AG04450 (cell line): ENCODE measurements around the gene CCNK. TPM values are rescaled to one million over a fixed set of nuclear protein-coding genes. Genes with fewer than 3 reads are reported as not detected.

Source experiments
- CTCF ChIA-PET: fragments of 300-600, 350-600 bp; formaldehyde crosslinking; extraction: SDS; loops from one replicate; lab custom pipeline; 2022; ENCODE audit warnings: antibody characterized with exemption, inconsistent platforms; lab: Charles Lee
- POLR2A ChIA-PET: fragments of 350-600 bp; formaldehyde crosslinking; extraction: SDS; loops from one replicate; lab custom pipeline; 2021; ENCODE audit warnings: antibody characterized with exemption, inconsistent platforms; lab: Yijun Ruan, JAX
- DNase-seq: peaks from one replicate; pipeline ENCODE4 v3.0.0-alpha.2; 2011; ENCODE audit warnings: low read depth, low spot score
- H3K27ac ChIP-seq: one replicate; pipeline ENCODE4 v1.5.1; 2012; ENCODE audit warnings: low read depth, low read length, control low read depth
- H3K27me3 ChIP-seq: one replicate; pipeline ENCODE4 v1.6.0; 2012; ENCODE audit warnings: low read length; ENCODE audit not compliant: control insufficient read depth, insufficient read depth
- H3K4me3 ChIP-seq: 2 replicates; pipeline ENCODE4 v1.5.1; 2011; ENCODE audit warnings: mild to moderate bottlenecking, low read depth, low read length, control low read depth
- H3K9me3 ChIP-seq: 2 replicates; pipeline ENCODE4 v1.5.1; 2012; ENCODE audit warnings: low read length; ENCODE audit not compliant: control insufficient read depth, insufficient read depth
- polyA minus RNA-seq: library from RNA; depleted of rRNA, polyadenylated mRNA; stranded (reverse); fragments of >200 nt; gene quantifications from 2 replicates; pipeline ENCODE4 v1.2.3, GENCODE V29; 2011; rRNA and poly(A)+ RNA removed
- polyA plus RNA-seq: library from polyadenylated mRNA; depleted of rRNA; stranded (reverse); fragments of >200 nt; gene quantifications from 2 replicates; pipeline ENCODE4 v1.2.3, GENCODE V29; 2011; rRNA removed
- TF ChIP-seq, protein P1 (sequence below): IDR thresholded peaks from 2 replicates; pipeline ENCODE4 v1.5.1; 2011; ENCODE audit warnings: low read depth, low read length, control low read depth, inconsistent platforms

Gene CCNK
- 18.9 and 33.4 TPM in 2 replicates for polyA plus RNA-seq
- 34.9 and 38.3 TPM in 2 replicates for polyA minus RNA-seq

DNA sequence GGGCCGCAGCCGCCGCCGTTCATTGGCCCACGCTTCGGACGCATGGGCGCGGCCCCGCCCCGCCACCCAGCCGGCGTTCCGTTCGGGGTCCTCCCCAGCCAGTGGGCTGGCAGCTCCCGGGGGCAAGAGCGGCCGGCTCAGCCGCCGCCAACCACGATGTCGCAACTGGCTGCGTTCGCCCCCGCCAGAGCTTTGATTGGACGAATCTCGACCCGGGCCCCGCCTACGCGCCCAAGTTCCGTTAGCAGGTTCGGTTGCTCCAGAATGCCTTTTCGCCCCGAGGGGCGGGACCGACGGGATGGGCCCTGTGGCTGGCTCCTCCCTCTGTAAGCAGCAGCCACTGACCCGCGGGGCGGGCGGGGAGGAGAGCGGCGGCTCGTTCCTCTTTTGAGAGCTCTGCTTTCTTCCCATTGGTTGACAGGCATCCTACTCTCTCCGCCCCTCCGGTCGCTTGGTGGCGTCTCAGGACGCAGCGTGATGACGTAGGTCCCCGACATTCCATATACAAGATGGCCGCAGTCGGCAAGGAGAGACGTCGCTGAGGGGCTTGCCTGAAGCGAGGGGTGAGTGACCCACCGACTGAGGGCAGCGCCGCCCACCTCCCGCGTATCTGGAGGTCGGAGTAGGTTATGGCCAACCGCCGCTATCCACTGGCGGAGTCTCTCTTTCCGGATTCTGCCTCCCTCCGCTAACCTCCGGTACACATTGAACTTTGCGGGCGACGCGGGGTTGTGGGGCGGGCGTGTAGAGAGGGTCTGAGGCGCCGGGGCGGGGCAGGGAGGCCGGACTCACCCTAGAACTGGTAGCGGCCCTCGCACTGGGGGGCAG lies at the start of gene CCNK:
CCNK (plus strand) TSS at position 493 of the 828 bp plus-strand sequence. CDS start 11,269 bp downstream, outside the sequence.
- Histone ChIP-seq H3K27me3 (no peaks in the 10 kb centered on the region), H3K4me3 (peak within 1 kb of the TSS; percentile 96), H3K27ac (peak within 1 kb of the TSS; percentile 93), H3K9me3 (no peaks in the 10 kb centered on the region; the same call in 1 of the 2 replicates)
- peak; percentile 99 for DNase-seq
- ChIA-PET POLR2A (interaction anchor here (0.7 to 1.1 kb wide), 9 partner anchors 9 to 203 kb away, joined by 3 to 5 read pairs (median 3); partner anchors contain the start of genes CCDC85C and CYP46A1), CTCF (interaction anchor here (1.0 to 1.7 kb wide), 2 partner anchors 10 to 88 kb away, joined by 3 to 6 read pairs; no protein-coding TSS in a partner anchor)
- TF ChIP-seq, protein P1, sequence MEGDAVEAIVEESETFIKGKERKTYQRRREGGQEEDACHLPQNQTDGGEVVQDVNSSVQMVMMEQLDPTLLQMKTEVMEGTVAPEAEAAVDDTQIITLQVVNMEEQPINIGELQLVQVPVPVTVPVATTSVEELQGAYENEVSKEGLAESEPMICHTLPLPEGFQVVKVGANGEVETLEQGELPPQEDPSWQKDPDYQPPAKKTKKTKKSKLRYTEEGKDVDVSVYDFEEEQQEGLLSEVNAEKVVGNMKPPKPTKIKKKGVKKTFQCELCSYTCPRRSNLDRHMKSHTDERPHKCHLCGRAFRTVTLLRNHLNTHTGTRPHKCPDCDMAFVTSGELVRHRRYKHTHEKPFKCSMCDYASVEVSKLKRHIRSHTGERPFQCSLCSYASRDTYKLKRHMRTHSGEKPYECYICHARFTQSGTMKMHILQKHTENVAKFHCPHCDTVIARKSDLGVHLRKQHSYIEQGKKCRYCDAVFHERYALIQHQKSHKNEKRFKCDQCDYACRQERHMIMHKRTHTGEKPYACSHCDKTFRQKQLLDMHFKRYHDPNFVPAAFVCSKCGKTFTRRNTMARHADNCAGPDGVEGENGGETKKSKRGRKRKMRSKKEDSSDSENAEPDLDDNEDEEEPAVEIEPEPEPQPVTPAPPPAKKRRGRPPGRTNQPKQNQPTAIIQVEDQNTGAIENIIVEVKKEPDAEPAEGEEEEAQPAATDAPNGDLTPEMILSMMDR = no peak

DNA sequence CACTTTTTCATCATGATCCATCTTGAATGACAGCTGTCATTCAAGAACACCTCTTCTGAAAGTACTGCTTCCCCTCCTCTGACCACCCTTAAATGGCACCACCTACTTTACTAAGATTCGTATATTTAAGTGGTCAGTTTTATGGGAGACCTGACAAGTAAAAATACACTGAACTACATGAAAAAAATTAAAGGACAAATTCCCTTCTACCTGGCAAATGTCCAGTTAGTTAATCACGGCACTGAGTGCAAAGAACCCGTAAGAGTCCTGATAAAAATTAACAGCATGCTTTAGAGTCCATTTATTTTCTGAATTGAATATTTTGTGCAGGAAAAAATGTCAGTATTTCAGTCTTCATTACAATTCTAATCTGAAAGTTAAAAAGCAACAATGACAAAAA lies 49.2 kb upstream of the CCNK start:
- TF ChIP-seq, protein P1 = no peak
- Histone ChIP-seq H3K9me3 (peaks cover 10% of the 10 kb centered on the region; the same call in 1 of the 2 replicates), H3K4me3 (no peak overlapping the region), H3K27ac (no peak overlapping the region), H3K27me3 (no peaks in the 10 kb centered on the region)
- ChIA-PET CTCF (no interaction called here), POLR2A (no interaction called here)
- no peak for DNase-seq

GRCh38 chr14:99432485-99432884 lies 48.7 kb upstream of the CCNK start:
- Histone ChIP-seq H3K9me3 (peaks cover 10% of the 10 kb centered on the region; the same call in 1 of the 2 replicates), H3K4me3 (no peak overlapping the region), H3K27ac (no peak overlapping the region), H3K27me3 (no peaks in the 10 kb centered on the region)
- TF ChIP-seq, protein P1 = no peak
- POLR2A ChIA-PET = no interaction called here
- no peak for DNase-seq
- CTCF ChIA-PET = no interaction called here

GRCh38 chr14:99435327-99435726 lies 45.9 kb upstream of the CCNK start:
- ChIA-PET CTCF (interaction anchor here (1.1 to 4.3 kb wide), 4 partner anchors 19 to 46 kb away, joined by 3 to 30 read pairs (median 7); no protein-coding TSS in a partner anchor), POLR2A (no interaction called here)
- TF ChIP-seq, protein P1 = no peak
- no peaks in the 10 kb centered on the region for H3K9me3 ChIP-seq
- DNase-seq = no peak
- no peaks in the 10 kb centered on the region for H3K27me3 ChIP-seq
- H3K27ac ChIP-seq = no peak overlapping the region
- H3K4me3 ChIP-seq = no peak overlapping the region
